Transverse colon (tissue), 4 donors: ENCODE measurements around the gene PARN.

Experiments
- EP300 ChIP-seq: sonication (generic); formaldehyde crosslinking; IDR thresholded peaks from one replicate; pipeline ENCODE4 v1.6.1; 2017; ENCODE audit warnings: antibody characterized with exemption, low read depth
- POLR2A ChIP-seq: fragments of 450-650 bp; IDR thresholded peaks from one replicate; pipeline ENCODE4 v1.6.1; 2016; ENCODE audit warnings: antibody characterized with exemption, mild to moderate bottlenecking, moderate library complexity
- POLR2AphosphoS5 ChIP-seq, 3 donors: sonication (generic); formaldehyde crosslinking; IDR thresholded peaks; one replicate each; pipeline ENCODE4 v1.6.1; 2016; ENCODE audit warnings: antibody characterized with exemption in 3 of 3
- TF ChIP-seq, protein P1 (sequence below), 5 experiments: fragments of 200-600 bp in 3 of 5; fragments of 450-650 bp in 2 of 5; sonication (generic) in 3 of 5; IDR thresholded peaks; 1 replicate in 2 of 5; 2 replicates in 3 of 5; pipeline ENCODE4 v1.5.1; 2016 to 2017; ENCODE audit warnings: antibody characterized with exemption in 5 of 5, inconsistent platforms in 3 of 5, mild to moderate bottlenecking in 2 of 5, moderate library complexity in 1 of 5

DNA sequence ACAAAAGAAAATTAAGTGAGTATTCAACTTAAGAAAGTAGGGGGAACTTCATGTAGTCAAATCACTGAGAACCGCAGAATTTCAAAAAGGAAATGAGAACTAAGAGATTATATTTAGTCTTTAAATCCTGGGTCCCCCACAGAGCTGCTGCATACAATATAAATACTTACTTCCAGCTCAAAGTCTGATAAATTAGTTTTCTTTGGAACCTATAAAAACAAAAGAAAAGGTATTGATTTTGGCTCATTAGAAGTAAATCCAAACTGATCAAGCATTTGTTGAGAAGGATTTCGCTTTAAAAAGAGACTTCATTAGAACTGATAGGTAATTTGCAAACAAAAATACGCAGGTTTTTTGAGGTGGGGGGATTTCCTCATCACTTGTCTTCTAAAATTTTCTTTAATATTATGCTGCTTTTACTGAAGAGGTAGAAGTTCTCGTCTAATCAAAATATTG, 21.9 kb downstream of the PARN start:
- TF ChIP-seq, protein P1, sequence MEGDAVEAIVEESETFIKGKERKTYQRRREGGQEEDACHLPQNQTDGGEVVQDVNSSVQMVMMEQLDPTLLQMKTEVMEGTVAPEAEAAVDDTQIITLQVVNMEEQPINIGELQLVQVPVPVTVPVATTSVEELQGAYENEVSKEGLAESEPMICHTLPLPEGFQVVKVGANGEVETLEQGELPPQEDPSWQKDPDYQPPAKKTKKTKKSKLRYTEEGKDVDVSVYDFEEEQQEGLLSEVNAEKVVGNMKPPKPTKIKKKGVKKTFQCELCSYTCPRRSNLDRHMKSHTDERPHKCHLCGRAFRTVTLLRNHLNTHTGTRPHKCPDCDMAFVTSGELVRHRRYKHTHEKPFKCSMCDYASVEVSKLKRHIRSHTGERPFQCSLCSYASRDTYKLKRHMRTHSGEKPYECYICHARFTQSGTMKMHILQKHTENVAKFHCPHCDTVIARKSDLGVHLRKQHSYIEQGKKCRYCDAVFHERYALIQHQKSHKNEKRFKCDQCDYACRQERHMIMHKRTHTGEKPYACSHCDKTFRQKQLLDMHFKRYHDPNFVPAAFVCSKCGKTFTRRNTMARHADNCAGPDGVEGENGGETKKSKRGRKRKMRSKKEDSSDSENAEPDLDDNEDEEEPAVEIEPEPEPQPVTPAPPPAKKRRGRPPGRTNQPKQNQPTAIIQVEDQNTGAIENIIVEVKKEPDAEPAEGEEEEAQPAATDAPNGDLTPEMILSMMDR (IDR thresholded peaks at IDR 0.05) = no peak
- TF ChIP-seq POLR2A (no peak), EP300 (no peak), POLR2AphosphoS5 (IDR thresholded peaks at IDR 0.05) (no peak)
